KBM-7 (cell line): ENCODE measurements around the gene AGBL4.
A peak's percentile ranks its signal among the peaks of the same experiment; 100 is the strongest.
"Not testable (repeated sequence)": the region's sequence is repeated elsewhere in the genome, so short reads cannot be mapped to it uniquely, and the experiment has no call there.

Source experiments
- DNase-seq: peaks from one replicate; pipeline ENCODE4 v3.0.0-alpha.2; 2015
- in situ Hi-C: fragments of 300-500 bp; cut with MboI; formaldehyde crosslinking; loops from 2 replicates; pipeline ENCODE4 v1.14.3; 2020; ENCODE audit warnings: low sequenced_read_pairs, low pct_unique_long_range_greater_than_20kb, mixed read lengths

Gene AGBL4

GRCh38 chr1:48526008-48526710 lies 1497.6 kb downstream of the AGBL4 start:
- in situ Hi-C loops, result no loop called here

GRCh38 chr1:48524892-48525467 lies 1498.8 kb downstream of the AGBL4 start:
- no peak for DNase-seq
- in situ Hi-C loops, result no loop called here

More at GRCh38 chr1:48526008-48526710, 1497.6 kb downstream of the AGBL4 start:
- DNase-seq, result no peak

- DNase-seq, result no peak
- in situ Hi-C loops, result no loop called here
Measured at GRCh38 chr1:48523558-48523957, 1500.2 kb downstream of the AGBL4 start.

- in situ Hi-C loops, DNase-seq: not testable (repeated sequence)
Measured at GRCh38 chr1:48519896-48520295, 1503.9 kb downstream of the AGBL4 start.

GRCh38 chr1:48506870-48507269 lies 1516.9 kb downstream of the AGBL4 start:
- DNase-seq, result no peak
- in situ Hi-C loops, result no loop called here

- no peak for DNase-seq
- in situ Hi-C loops, result no loop called here
Measured at GRCh38 chr1:48500541-48501450, 1523.0 kb downstream of the AGBL4 start.

- in situ Hi-C loops, result no loop called here
- no peak for DNase-seq
Measured at GRCh38 chr1:48499211-48499735, 1524.5 kb downstream of the AGBL4 start.

GRCh38 chr1:48498096-48498791 lies 1525.5 kb downstream of the AGBL4 start:
- in situ Hi-C loops, result no loop called here
- DNase-seq, result peak; percentile 83

GRCh38 chr1:48495911-48496310 lies 1527.8 kb downstream of the AGBL4 start:
- DNase-seq, result no peak
- in situ Hi-C loops, result no loop called here

- in situ Hi-C loops, result no loop called here
- no peak for DNase-seq
Measured at GRCh38 chr1:48495166-48495565, 1528.6 kb downstream of the AGBL4 start.

GRCh38 chr1:48493970-48494769 lies 1529.6 kb downstream of the AGBL4 start:
- no peak for DNase-seq
- in situ Hi-C loops, result no loop called here

- in situ Hi-C loops, result no loop called here
- no peak for DNase-seq
Measured at GRCh38 chr1:48493041-48493440, 1530.7 kb downstream of the AGBL4 start.

GRCh38 chr1:48492392-48492791 lies 1531.4 kb downstream of the AGBL4 start:
- no peak for DNase-seq
- in situ Hi-C loops, result no loop called here

GRCh38 chr1:48488721-48489120 lies 1535.0 kb downstream of the AGBL4 start:
- DNase-seq, result no peak
- in situ Hi-C loops, result no loop called here
